K562 (cell line): ENCODE measurements around the gene FASTK. TPM values are rescaled to one million over a fixed set of nuclear protein-coding genes. Genes with fewer than 3 reads are reported as not detected.

Experiments
- ELF4 ChIP-seq: fragments of 450-650 bp; formaldehyde crosslinking; IDR thresholded peaks from 2 replicates; pipeline ENCODE4 v1.4.0; 2022; ENCODE audit warnings: missing genetic modification characterization
- KLF10 ChIP-seq: fragments of 250-450 bp; sonication (Bioruptor Pico); IDR thresholded peaks from 2 replicates; pipeline ENCODE4 v1.6.1; 2021; ENCODE audit warnings: matching md5 sums
- MCM3 ChIP-seq: fragments of 450-650 bp; IDR thresholded peaks from 2 replicates; pipeline ENCODE4 v1.6.1; 2016
- NFRKB ChIP-seq: fragments of 450-650 bp; IDR thresholded peaks from 2 replicates; pipeline ENCODE4 v1.6.1; 2016; ENCODE audit warnings: low read depth
- NONO ChIP-seq, 2 experiments: fragments of 200-400 bp in 1 of 2; fragments of 450-650 bp in 1 of 2; formaldehyde crosslinking in 1 of 2; IDR thresholded peaks; 2 replicates each; pipeline ENCODE4 v1.6.1; 2017; ENCODE audit warnings: low read depth in 2 of 2, mild to moderate bottlenecking in 2 of 2, moderate library complexity in 2 of 2, low read length in 1 of 2
- NR2C1 ChIP-seq, 2 experiments: fragments of 450-650 bp; IDR thresholded peaks; 2 replicates each; pipeline ENCODE4 v1.6.1; 2017; ENCODE audit warnings: mild to moderate bottlenecking in 2 of 2, antibody characterized with exemption in 1 of 2, inconsistent platforms in 1 of 2, missing compliant biosample characterization in 1 of 2, missing genetic modification characterization in 1 of 2
- PRDM10 ChIP-seq: fragments of 450-650 bp; IDR thresholded peaks from 2 replicates; pipeline ENCODE4 v1.6.1; 2018; ENCODE audit not compliant: partially characterized antibody
- THRAP3 ChIP-seq: fragments of 450-650 bp; IDR thresholded peaks from 2 replicates; pipeline ENCODE4 v1.6.1; 2016; ENCODE audit warnings: mild to moderate bottlenecking, inconsistent platforms, borderline replicate concordance
- USF1 ChIP-seq: sonication (generic); formaldehyde crosslinking; IDR thresholded peaks from 2 replicates; pipeline ENCODE4 v1.9.0; 2022; ENCODE audit warnings: mild to moderate bottlenecking, missing genetic modification reagents
- ZBTB17 ChIP-seq: fragments of 450-650 bp; formaldehyde crosslinking; IDR thresholded peaks from 2 replicates; pipeline ENCODE4 v1.4.0; 2020; ENCODE audit warnings: mild to moderate bottlenecking
- ZNF23 ChIP-seq: fragments of 250-450 bp; sonication (Bioruptor Pico); IDR thresholded peaks from 2 replicates; pipeline ENCODE4 v1.4.0; 2020; ENCODE audit warnings: mild to moderate bottlenecking
- ZNF586 ChIP-seq: fragments of 450-650 bp; formaldehyde crosslinking; conservative IDR thresholded peaks from 2 replicates; pipeline ENCODE4 v1.4.0; 2020; ENCODE audit warnings: mild to moderate bottlenecking, moderate library complexity
- ZNF764 ChIP-seq: fragments of 250-450 bp; sonication (Bioruptor Pico); IDR thresholded peaks from 2 replicates; pipeline ENCODE4 v1.4.0; 2020; ENCODE audit warnings: low read depth, mild to moderate bottlenecking, moderate library complexity
- polyA plus RNA-seq, 8 experiments: library from polyadenylated mRNA; depleted of rRNA in 4 of 8; stranded (reverse) in 5 of 8; unstranded in 3 of 8; fragments of >200 nt; fragmentation: Nextera tagmentation in 2 of 8; fragmentation: Illumina TruSeq in 1 of 8; extraction: Ambion mirVana in 2 of 8; extraction: Trizol in 1 of 8; gene quantifications; 2 replicates each; pipeline versions ENCODE4 v1.2.1 to v1.2.3, GENCODE V29; 2011 to 2014; ENCODE audit warnings: inconsistent platforms in 1 of 8, missing spikeins in 1 of 8
- total RNA-seq, 7 experiments: library from RNA; depleted of rRNA in 6 of 7; stranded (reverse); fragments of >200 nt in 6 of 7; fragmentation: Illumina TruSeq in 2 of 7; extraction: Trizol in 2 of 7; gene quantifications; 2 replicates each; pipeline versions ENCODE4 v1.2.1 to v1.2.3, GENCODE V29; 2011 to 2021; ENCODE audit warnings: low replicate concordance in 1 of 7
- TF ChIP-seq, protein P1 (sequence below): sonication (generic); formaldehyde crosslinking; IDR thresholded peaks from 2 replicates; pipeline ENCODE4 v1.8.1; 2023; ENCODE audit warnings: missing genetic modification reagents, mild to moderate bottlenecking, borderline replicate concordance
- TF ChIP-seq, protein P2 (sequence below): fragments of 450-650 bp; IDR thresholded peaks from 2 replicates; pipeline ENCODE4 v1.7.1; 2018; ENCODE audit warnings: mild to moderate bottlenecking, low read depth; ENCODE audit not compliant: partially characterized antibody

FASTK gene
- total and polyA plus RNA-seq, 9 of the 15 experiments (the other 6 are each of a cell fraction or from before 2014, with no cell fraction given): 0.51 to 150 (median 48.2) TPM

- TF ChIP-seq THRAP3 (no peak), ZNF23 (CRISPR knock-in tag) (no peak), ELF4 (CRISPR knock-in tag) (no peak), NFRKB (peak; percentile 24; the same call in 1 of the 2 replicates), USF1 (no peak), PRDM10 (no peak), ZNF764 (CRISPR knock-in tag) (no peak), ZBTB17 (peak; percentile 95), NONO (IDR thresholded peaks at IDR 0.05; ENCODE audit: low read depth in 2 of 2, low read length in 1 of 2) (no peak), ZNF586 (CRISPR knock-in tag) (no peak), NR2C1 (IDR thresholded peaks at IDR 0.05) (no peak), NR2C1 (tag; IDR thresholded peaks at IDR 0.05) (peak; percentile 89), MCM3 (no peak), KLF10 (CRISPR knock-in tag) (no peak)
- TF ChIP-seq, protein P1, sequence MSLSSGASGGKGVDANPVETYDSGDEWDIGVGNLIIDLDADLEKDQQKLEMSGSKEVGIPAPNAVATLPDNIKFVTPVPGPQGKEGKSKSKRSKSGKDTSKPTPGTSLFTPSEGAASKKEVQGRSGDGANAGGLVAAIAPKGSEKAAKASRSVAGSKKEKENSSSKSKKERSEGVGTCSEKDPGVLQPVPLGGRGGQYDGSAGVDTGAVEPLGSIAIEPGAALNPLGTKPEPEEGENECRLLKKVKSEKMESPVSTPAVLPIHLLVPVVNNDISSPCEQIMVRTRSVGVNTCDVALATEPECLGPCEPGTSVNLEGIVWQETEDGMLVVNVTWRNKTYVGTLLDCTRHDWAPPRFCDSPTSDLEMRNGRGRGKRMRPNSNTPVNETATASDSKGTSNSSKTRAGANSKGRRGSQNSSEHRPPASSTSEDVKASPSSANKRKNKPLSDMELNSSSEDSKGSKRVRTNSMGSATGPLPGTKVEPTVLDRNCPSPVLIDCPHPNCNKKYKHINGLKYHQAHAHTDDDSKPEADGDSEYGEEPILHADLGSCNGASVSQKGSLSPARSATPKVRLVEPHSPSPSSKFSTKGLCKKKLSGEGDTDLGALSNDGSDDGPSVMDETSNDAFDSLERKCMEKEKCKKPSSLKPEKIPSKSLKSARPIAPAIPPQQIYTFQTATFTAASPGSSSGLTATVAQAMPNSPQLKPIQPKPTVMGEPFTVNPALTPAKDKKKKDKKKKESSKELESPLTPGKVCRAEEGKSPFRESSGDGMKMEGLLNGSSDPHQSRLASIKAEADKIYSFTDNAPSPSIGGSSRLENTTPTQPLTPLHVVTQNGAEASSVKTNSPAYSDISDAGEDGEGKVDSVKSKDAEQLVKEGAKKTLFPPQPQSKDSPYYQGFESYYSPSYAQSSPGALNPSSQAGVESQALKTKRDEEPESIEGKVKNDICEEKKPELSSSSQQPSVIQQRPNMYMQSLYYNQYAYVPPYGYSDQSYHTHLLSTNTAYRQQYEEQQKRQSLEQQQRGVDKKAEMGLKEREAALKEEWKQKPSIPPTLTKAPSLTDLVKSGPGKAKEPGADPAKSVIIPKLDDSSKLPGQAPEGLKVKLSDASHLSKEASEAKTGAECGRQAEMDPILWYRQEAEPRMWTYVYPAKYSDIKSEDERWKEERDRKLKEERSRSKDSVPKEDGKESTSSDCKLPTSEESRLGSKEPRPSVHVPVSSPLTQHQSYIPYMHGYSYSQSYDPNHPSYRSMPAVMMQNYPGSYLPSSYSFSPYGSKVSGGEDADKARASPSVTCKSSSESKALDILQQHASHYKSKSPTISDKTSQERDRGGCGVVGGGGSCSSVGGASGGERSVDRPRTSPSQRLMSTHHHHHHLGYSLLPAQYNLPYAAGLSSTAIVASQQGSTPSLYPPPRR (CRISPR knock-in tag): 0 out of 2 replicates have a peak, but pooled peaks have one; percentile 18
- TF ChIP-seq, protein P2, sequence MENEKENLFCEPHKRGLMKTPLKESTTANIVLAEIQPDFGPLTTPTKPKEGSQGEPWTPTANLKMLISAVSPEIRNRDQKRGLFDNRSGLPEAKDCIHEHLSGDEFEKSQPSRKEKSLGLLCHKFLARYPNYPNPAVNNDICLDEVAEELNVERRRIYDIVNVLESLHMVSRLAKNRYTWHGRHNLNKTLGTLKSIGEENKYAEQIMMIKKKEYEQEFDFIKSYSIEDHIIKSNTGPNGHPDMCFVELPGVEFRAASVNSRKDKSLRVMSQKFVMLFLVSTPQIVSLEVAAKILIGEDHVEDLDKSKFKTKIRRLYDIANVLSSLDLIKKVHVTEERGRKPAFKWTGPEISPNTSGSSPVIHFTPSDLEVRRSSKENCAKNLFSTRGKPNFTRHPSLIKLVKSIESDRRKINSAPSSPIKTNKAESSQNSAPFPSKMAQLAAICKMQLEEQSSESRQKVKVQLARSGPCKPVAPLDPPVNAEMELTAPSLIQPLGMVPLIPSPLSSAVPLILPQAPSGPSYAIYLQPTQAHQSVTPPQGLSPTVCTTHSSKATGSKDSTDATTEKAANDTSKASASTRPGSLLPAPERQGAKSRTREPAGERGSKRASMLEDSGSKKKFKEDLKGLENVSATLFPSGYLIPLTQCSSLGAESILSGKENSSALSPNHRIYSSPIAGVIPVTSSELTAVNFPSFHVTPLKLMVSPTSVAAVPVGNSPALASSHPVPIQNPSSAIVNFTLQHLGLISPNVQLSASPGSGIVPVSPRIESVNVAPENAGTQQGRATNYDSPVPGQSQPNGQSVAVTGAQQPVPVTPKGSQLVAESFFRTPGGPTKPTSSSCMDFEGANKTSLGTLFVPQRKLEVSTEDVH: peak; percentile 21
These were observed 22.4 kb downstream of the FASTK start (continued) for GRCh38 chr7:151057989-151058780.
